A549 (cell line): ENCODE measurements around the gene LIN9. TPM values are rescaled to one million over a fixed set of nuclear protein-coding genes. Genes with fewer than 3 reads are reported as not detected.
"Not testable (repeated sequence)": the region's sequence is repeated elsewhere in the genome, so short reads cannot be mapped to it uniquely, and the experiment has no call there.

Experiments
- ATAC-seq, 2 experiments: fragments of 200-7000 bp in 1 of 2; fragments of >200 bp in 1 of 2; cut with Nextera tagmentation in 1 of 2; cut with Tn5 transposase in 1 of 2; 3 replicates each; pipeline versions ENCODE4 v1.8.0 to v1.9.1; 2018 to 2020; ENCODE audit warnings: mild to moderate bottlenecking in 1 of 2, moderate library complexity in 1 of 2
- CTCF ChIA-PET: fragments of 300-600 bp; sonication (Branson Sonifier 250); formaldehyde crosslinking; extraction: SDS; loops from one replicate; lab custom pipeline; 2021; ENCODE audit warnings: antibody characterized with exemption, inconsistent platforms; lab: Yijun Ruan, JAX
- POLR2A ChIA-PET: fragments of 350-600 bp; formaldehyde crosslinking; extraction: SDS; loops from one replicate; lab custom pipeline; 2021; ENCODE audit warnings: antibody characterized with exemption, inconsistent platforms; lab: Yijun Ruan, JAX
- DNase-seq, 2 experiments: peaks; one replicate each; pipeline versions ENCODE4 v3.0.0 to v3.0.0-alpha.2; 2011 to 2016; ENCODE audit warnings: low read depth in 1 of 2, low spot score in 1 of 2
- FAIRE-seq: peaks from 2 replicates; lab custom pipeline; 2011; peaks lifted over from hg19 to GRCh38; lab: Jason Lieb, UNC
- H3K27ac ChIP-seq, 2 experiments: fragments of >200 bp; sonication (Bioruptor Twin); formaldehyde crosslinking; 3 replicates each; pipeline ENCODE4 v1.5.1; 2016 to 2017
- H3K4me1 ChIP-seq: fragments of >200 bp; sonication (Bioruptor Twin); formaldehyde crosslinking; 3 replicates; pipeline ENCODE4 v1.6.1; 2016
- H3K4me2 ChIP-seq: fragments of >200 bp; sonication (Bioruptor Twin); formaldehyde crosslinking; 3 replicates; pipeline ENCODE4 v1.6.1; 2016
- H3K4me3 ChIP-seq: fragments of >200 bp; sonication (Bioruptor Twin); formaldehyde crosslinking; 3 replicates; pipeline ENCODE4 v1.5.1; 2016
- H3K9me3 ChIP-seq: fragments of >200 bp; sonication (Bioruptor Twin); formaldehyde crosslinking; 3 replicates; pipeline ENCODE4 v1.6.1; 2016
- ATOH8 ChIP-seq: fragments of 250-450 bp; sonication (Bioruptor Pico); IDR thresholded peaks from 2 replicates; pipeline ENCODE4 v1.5.0; 2020; ENCODE audit warnings: low read depth, mild to moderate bottlenecking, moderate library complexity
- BCL3 ChIP-seq: fragments of >200 bp; sonication (Bioruptor Twin); formaldehyde crosslinking; IDR thresholded peaks from 3 replicates; pipeline ENCODE4 v1.6.1; 2016
- CBX2 ChIP-seq: fragments of 200-600 bp; sonication (generic); IDR thresholded peaks from 2 replicates; pipeline ENCODE4 v1.6.1; 2016; ENCODE audit warnings: low read depth, mild to moderate bottlenecking, borderline replicate concordance
- CEBPB ChIP-seq, 2 experiments: fragments of >200 bp in 1 of 2; sonication (Bioruptor Twin) in 1 of 2; formaldehyde crosslinking in 1 of 2; IDR thresholded peaks; 2 replicates each; pipeline ENCODE4 v1.6.1; 2012 to 2016
- CHD2 ChIP-seq: fragments of 150-350 bp; IDR thresholded peaks from 2 replicates; pipeline ENCODE4 v1.6.1; 2014; ENCODE audit warnings: low read length; ENCODE audit not compliant: partially characterized antibody
- CTCF ChIP-seq: fragments of >200 bp; sonication (Bioruptor Twin); formaldehyde crosslinking; IDR thresholded peaks from 3 replicates; pipeline ENCODE4 v1.5.1; 2016
- ELK1 ChIP-seq: fragments of 150-350 bp; IDR thresholded peaks from 2 replicates; pipeline ENCODE4 v1.6.1; 2014; ENCODE audit warnings: low read depth, mild to moderate bottlenecking, low read length
- FOXS1 ChIP-seq: fragments of 250-450 bp; sonication (Bioruptor Pico); IDR thresholded peaks from 2 replicates; pipeline ENCODE4 v1.5.0; 2020; ENCODE audit warnings: mild to moderate bottlenecking, moderate library complexity
- HDAC2 ChIP-seq: fragments of 200-600 bp; sonication (generic); IDR thresholded peaks from 2 replicates; pipeline ENCODE4 v1.6.1; 2016
- HMGXB4 ChIP-seq: fragments of 250-450 bp; sonication (Bioruptor Pico); IDR thresholded peaks from 2 replicates; pipeline ENCODE4 v1.5.0; 2021; ENCODE audit warnings: mild to moderate bottlenecking, moderate library complexity, borderline replicate concordance
- HOXB13 ChIP-seq: fragments of 250-450 bp; sonication (Bioruptor Pico); IDR thresholded peaks from 2 replicates; pipeline ENCODE4 v1.5.0; 2020; ENCODE audit warnings: low read depth, mild to moderate bottlenecking, moderate library complexity
- HOXB5 ChIP-seq: fragments of 250-450 bp; sonication (Bioruptor Pico); IDR thresholded peaks from 2 replicates; pipeline ENCODE4 v1.5.0; 2020; ENCODE audit warnings: mild to moderate bottlenecking, moderate library complexity
- KDM1A ChIP-seq: fragments of 200-600 bp; sonication (generic); IDR thresholded peaks from 2 replicates; pipeline ENCODE4 v1.6.1; 2016; ENCODE audit warnings: low read depth, mild to moderate bottlenecking
- MAZ ChIP-seq: fragments of 150-350 bp; IDR thresholded peaks from 2 replicates; pipeline ENCODE4 v1.6.1; 2014; ENCODE audit warnings: antibody characterized with exemption, low read depth, low read length, borderline replicate concordance
- NFE2L2 ChIP-seq: fragments of 150-350 bp; conservative IDR thresholded peaks from 2 replicates; pipeline ENCODE4 v1.6.1; 2014; ENCODE audit warnings: low read length
- POLR2A ChIP-seq: IDR thresholded peaks from 2 replicates; pipeline ENCODE4 v1.6.1; 2012; ENCODE audit warnings: mild to moderate bottlenecking, low read length
- REST ChIP-seq: fragments of 200-600 bp; sonication (generic); IDR thresholded peaks from 2 replicates; pipeline ENCODE4 v1.6.1; 2016; ENCODE audit warnings: antibody characterized with exemption, mild to moderate bottlenecking, moderate library complexity
- SMC3 ChIP-seq: fragments of >200 bp; sonication (Bioruptor Twin); formaldehyde crosslinking; IDR thresholded peaks from 3 replicates; pipeline ENCODE4 v1.6.1; 2018; ENCODE audit warnings: inconsistent platforms
- TFCP2L1 ChIP-seq: fragments of 250-450 bp; sonication (Bioruptor Pico); IDR thresholded peaks from 2 replicates; pipeline ENCODE4 v1.5.0; 2021; ENCODE audit warnings: mild to moderate bottlenecking
- ZC3H11A ChIP-seq: fragments of 450-650 bp; IDR thresholded peaks from 2 replicates; pipeline ENCODE4 v1.6.1; 2014; ENCODE audit warnings: antibody characterized with exemption, mild to moderate bottlenecking
- WGBS: methylation state at CpG from one replicate; pipeline ENCODE4 v1.1.6; 2017; ENCODE audit errors: missing lambda C conversion rate; 5-methylcytosine and 5-hydroxymethylcytosine counted together
- polyA plus RNA-seq, 4 experiments: library from polyadenylated mRNA; depleted of rRNA in 3 of 4; stranded (reverse); fragments of >200 nt; fragmentation: RNase III in 1 of 4; extraction: RNeasy Plus Mini Kit Qiagen cat#74134 plus additional on column Dnase treatment in 1 of 4; gene quantifications; 2 replicates in 3 of 4; 3 replicates in 1 of 4; pipeline ENCODE4 v1.2.3, GENCODE V29; 2011 to 2017

LIN9 gene
- polyA plus RNA-seq, 2 of the 4 experiments (the other 2 are of a cell fraction) = 8.3 to 14.7 TPM

GRCh38 chr1:226203240-226203639 is 105.7 kb downstream of the LIN9 start:
- no peak for DNase-seq
- H3K4me1 ChIP-seq = no peaks in the 10 kb centered on the region
- no peak for FAIRE-seq
- WGBS = 40% methylated on average over 1 of the region's 1 CpG
- POLR2A ChIA-PET = no interaction called here
- no peak for ATAC-seq
- no peak overlapping the region for H3K27ac ChIP-seq
- CTCF ChIA-PET = interaction anchor here (0.7 to 12.1 kb wide), 4 partner anchors 21 to 803 kb away, joined by 3 to 219 read pairs (median 4); no protein-coding TSS in a partner anchor
- no peaks in the 10 kb centered on the region for H3K9me3 ChIP-seq
- TF ChIP-seq NFE2L2 = no peak
- no peak for TF ChIP-seq SMC3
- TF ChIP-seq HOXB5 (CRISPR knock-in tag) = no peak
- no peak for TF ChIP-seq CEBPB (IDR thresholded peaks at IDR 0.05)
- TF ChIP-seq HDAC2 = no peak
- no peak for TF ChIP-seq REST
- no peak for TF ChIP-seq FOXS1 (CRISPR knock-in tag)
- TF ChIP-seq CBX2 = no peak
- no peak for TF ChIP-seq HOXB13 (CRISPR knock-in tag)
- no peak for TF ChIP-seq KDM1A
- TF ChIP-seq CTCF = no peak
- TF ChIP-seq ATOH8 (CRISPR knock-in tag) = no peak
- TF ChIP-seq POLR2A = no peak
- no peak for TF ChIP-seq ELK1
- no peak for TF ChIP-seq ZC3H11A
- no peak for TF ChIP-seq MAZ
- TF ChIP-seq HMGXB4 = no peak
- no peak for TF ChIP-seq TFCP2L1 (CRISPR knock-in tag)
- no peak for TF ChIP-seq CHD2
- TF ChIP-seq BCL3 = no peak
- H3K4me3 ChIP-seq = no peak overlapping the region
- no peak overlapping the region for H3K4me2 ChIP-seq

GRCh38 chr1:226202666-226203065 is 106.3 kb downstream of the LIN9 start:
- H3K9me3 ChIP-seq, H3K4me1 ChIP-seq, H3K4me2 ChIP-seq, FAIRE-seq, H3K27ac ChIP-seq, ATAC-seq, H3K4me3 ChIP-seq, DNase-seq: not testable (repeated sequence)
- ChIA-PET CTCF (interaction anchor here (0.7 to 12.1 kb wide), 5 partner anchors 8 to 804 kb away, joined by 3 to 219 read pairs (median 4); no protein-coding TSS in a partner anchor), POLR2A (interaction anchor here (0.7 kb wide), 1 partner anchor 74 kb away, joined by 4 read pairs; no protein-coding TSS in a partner anchor)
- 91% methylated on average over 6 of the region's 6 CpGs for WGBS
